Transverse colon (tissue), 4 donors: ENCODE results near the gene STEAP3. TPM values are rescaled to one million over a fixed set of nuclear protein-coding genes. Genes with fewer than 3 reads are reported as not detected.

Experiments used
- DNase-seq: peaks from one replicate; pipeline ENCODE4 v3.0.0-alpha.2; 2019
- H3K27ac ChIP-seq, 4 donors: fragments of 200-600 bp; sonication (generic); 2 replicates each; pipeline ENCODE4 v1.5.1; 2016 to 2018; ENCODE audit warnings: inconsistent platforms in 4 of 4
- H3K27me3 ChIP-seq: fragments of 200-600 bp; sonication (generic); 2 replicates; pipeline ENCODE4 v1.5.1; 2017; ENCODE audit warnings: inconsistent platforms
- H3K36me3 ChIP-seq, 4 donors: fragments of 200-600 bp; sonication (generic); 2 replicates each; pipeline ENCODE4 v1.5.1; 2017 to 2019; ENCODE audit warnings: inconsistent platforms in 4 of 4
- H3K4me1 ChIP-seq, 4 donors: fragments of 200-600 bp; sonication (generic); 2 replicates each; pipeline ENCODE4 v1.5.1; 2017 to 2020; ENCODE audit warnings: inconsistent platforms in 4 of 4
- H3K4me3 ChIP-seq, 4 donors: fragments of 200-600 bp; sonication (generic); 1 replicate in 1 of 4; 2 replicates in 3 of 4; pipeline versions ENCODE4 v1.5.1 to v1.6.1; 2017 to 2019; ENCODE audit warnings: inconsistent platforms in 4 of 4
- H3K9me3 ChIP-seq, 2 donors: fragments of 200-600 bp; sonication (generic); 2 replicates each; pipeline ENCODE4 v1.5.1; 2017 to 2019; ENCODE audit warnings: inconsistent platforms in 2 of 2
- EP300 ChIP-seq: sonication (generic); formaldehyde crosslinking; IDR thresholded peaks from one replicate; pipeline ENCODE4 v1.6.1; 2017; ENCODE audit warnings: antibody characterized with exemption, low read depth
- POLR2A ChIP-seq: fragments of 450-650 bp; IDR thresholded peaks from one replicate; pipeline ENCODE4 v1.6.1; 2016; ENCODE audit warnings: antibody characterized with exemption, mild to moderate bottlenecking, moderate library complexity
- POLR2AphosphoS5 ChIP-seq, 3 donors: sonication (generic); formaldehyde crosslinking; IDR thresholded peaks; one replicate each; pipeline ENCODE4 v1.6.1; 2016; ENCODE audit warnings: antibody characterized with exemption in 3 of 3
- WGBS, 2 donors: methylation state at CpG; one replicate each; pipeline ENCODE4 v1.1.5; 2018; ENCODE audit warnings: low coverage in 1 of 2; 5-methylcytosine and 5-hydroxymethylcytosine counted together
- in situ Hi-C, 4 donors: fragments of 200-750 bp; cut with MboI; loops; one replicate each; pipeline versions ENCODE4 v1.15.0 to v1.15.1; 2017; ENCODE audit warnings: low sequenced_read_pairs in 3 of 4, low pct_ligation_motif_present in 1 of 4, low pct_unique_long_range_greater_than_20kb in 1 of 4
- intact Hi-C: fragments of 100-400 bp; cut with DNase I; formaldehyde crosslinking; loops from one replicate; pipeline ENCODE4 v1.15.1; 2023; ENCODE audit warnings: low total_unique reads
- total RNA-seq, 4 donors: library from RNA; depleted of rRNA; stranded (reverse); fragments of >200 nt; gene quantifications; one replicate each; pipeline ENCODE4 v1.1.0, GENCODE V29; 2016
- TF ChIP-seq, protein P1 (sequence below), 5 experiments: fragments of 200-600 bp in 3 of 5; fragments of 450-650 bp in 2 of 5; sonication (generic) in 3 of 5; IDR thresholded peaks; 1 replicate in 2 of 5; 2 replicates in 3 of 5; pipeline ENCODE4 v1.5.1; 2016 to 2017; ENCODE audit warnings: antibody characterized with exemption in 5 of 5, inconsistent platforms in 3 of 5, mild to moderate bottlenecking in 2 of 5, moderate library complexity in 1 of 5

STEAP3 gene
- total RNA-seq, 4 donors from 2014 or later = 23.3 to 54.3 (median 37.6) TPM

DNA sequence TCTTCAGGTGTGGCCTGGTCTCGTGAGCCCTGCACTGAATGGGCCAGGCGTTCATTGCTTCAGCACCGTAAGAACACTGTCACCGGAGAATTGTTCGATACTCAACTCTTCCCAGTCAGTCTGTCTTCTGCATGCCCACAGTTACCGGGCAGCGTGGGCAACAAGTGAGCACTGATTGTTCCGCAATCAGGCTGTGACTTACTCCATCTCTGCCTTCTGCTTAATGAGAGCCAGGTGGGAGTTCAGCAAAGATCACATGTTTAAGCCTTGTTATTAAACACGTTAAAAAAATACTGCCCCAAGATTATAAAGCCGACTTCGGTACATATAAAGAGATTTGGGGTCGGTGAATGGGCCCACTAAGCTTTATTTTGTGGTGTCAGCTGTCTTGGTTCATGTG, 3.7 kb downstream of the STEAP3 start:
- TF ChIP-seq POLR2A (no peak), EP300 (no peak), POLR2AphosphoS5 (IDR thresholded peaks at IDR 0.05) (no peak)
- TF ChIP-seq, protein P1, sequence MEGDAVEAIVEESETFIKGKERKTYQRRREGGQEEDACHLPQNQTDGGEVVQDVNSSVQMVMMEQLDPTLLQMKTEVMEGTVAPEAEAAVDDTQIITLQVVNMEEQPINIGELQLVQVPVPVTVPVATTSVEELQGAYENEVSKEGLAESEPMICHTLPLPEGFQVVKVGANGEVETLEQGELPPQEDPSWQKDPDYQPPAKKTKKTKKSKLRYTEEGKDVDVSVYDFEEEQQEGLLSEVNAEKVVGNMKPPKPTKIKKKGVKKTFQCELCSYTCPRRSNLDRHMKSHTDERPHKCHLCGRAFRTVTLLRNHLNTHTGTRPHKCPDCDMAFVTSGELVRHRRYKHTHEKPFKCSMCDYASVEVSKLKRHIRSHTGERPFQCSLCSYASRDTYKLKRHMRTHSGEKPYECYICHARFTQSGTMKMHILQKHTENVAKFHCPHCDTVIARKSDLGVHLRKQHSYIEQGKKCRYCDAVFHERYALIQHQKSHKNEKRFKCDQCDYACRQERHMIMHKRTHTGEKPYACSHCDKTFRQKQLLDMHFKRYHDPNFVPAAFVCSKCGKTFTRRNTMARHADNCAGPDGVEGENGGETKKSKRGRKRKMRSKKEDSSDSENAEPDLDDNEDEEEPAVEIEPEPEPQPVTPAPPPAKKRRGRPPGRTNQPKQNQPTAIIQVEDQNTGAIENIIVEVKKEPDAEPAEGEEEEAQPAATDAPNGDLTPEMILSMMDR (IDR thresholded peaks at IDR 0.05) = no peak
- no peaks in the 10 kb centered on the region for H3K9me3 ChIP-seq
- no peak for DNase-seq
- H3K27ac ChIP-seq = no peak overlapping the region
- peaks cover 10% of the 10 kb centered on the region for H3K27me3 ChIP-seq
- no peaks in the 10 kb centered on the region for H3K36me3 ChIP-seq
- H3K4me1 ChIP-seq = peaks cover 0 to 26% (median 15%) of the 10 kb centered on the region in 4 donors
- 92 to 93% methylated on average over 8 to 12 of the region's 12 CpGs for WGBS, 2 donors
- in situ Hi-C loops (no loop called here), intact Hi-C loops (no loop called here)
- no peak overlapping the region for H3K4me3 ChIP-seq

DNA sequence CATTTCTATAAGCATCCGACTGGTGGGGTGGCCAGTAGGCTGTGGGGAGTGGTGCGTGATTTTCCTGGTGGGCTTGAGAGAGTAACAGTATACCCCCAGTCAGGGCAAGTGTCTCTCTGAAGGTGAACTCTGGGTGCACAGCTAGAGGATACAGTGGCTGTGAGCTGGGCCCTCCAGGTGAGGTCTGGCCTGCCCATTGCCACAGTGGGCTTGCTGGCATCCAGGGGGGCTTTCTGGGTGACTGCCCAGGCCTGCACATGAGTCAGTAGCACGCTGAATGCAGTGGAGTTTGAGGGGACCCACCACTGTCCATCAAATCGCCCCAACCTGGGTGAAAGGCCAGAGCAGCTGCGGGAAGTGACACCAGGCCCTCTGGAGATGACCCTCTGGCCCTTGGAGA, 4.5 kb downstream of the STEAP3 start:
- intact Hi-C loops = no loop called here
- no peak for DNase-seq

DNA sequence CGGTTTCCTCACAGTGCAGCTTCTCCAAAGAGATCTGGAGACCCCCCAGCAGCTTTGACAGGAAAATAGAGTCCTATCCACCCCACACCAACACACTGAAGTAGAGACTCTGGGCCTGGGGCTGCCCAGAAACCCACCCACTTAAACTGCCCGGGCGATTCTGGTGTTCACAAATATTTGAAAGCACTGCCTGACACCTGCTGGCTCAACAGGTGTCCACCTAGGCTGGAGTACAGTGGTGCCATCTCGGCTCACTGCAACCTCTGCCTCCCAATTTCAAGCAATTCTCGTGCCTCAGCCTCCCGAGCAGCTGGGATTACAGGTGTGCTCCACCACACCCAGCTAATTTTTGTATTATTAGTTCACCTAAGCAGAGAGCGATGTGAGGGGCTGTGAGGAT, 5.3 kb downstream of the STEAP3 start:
- Histone ChIP-seq H3K4me1 (peaks cover 0 to 24% (median 15%) of the 10 kb centered on the region in 4 donors), H3K27me3 (peaks cover 8% of the 10 kb centered on the region), H3K36me3 (no peaks in the 10 kb centered on the region), H3K4me3 (no peak overlapping the region), H3K9me3 (no peaks in the 10 kb centered on the region), H3K27ac (no peak overlapping the region)
- TF ChIP-seq POLR2AphosphoS5 (IDR thresholded peaks at IDR 0.05) (no peak), EP300 (no peak), POLR2A (no peak)
- TF ChIP-seq, protein P1 (IDR thresholded peaks at IDR 0.05) = no peak
- no peak for DNase-seq
- 91% methylated on average over 7 of the region's 7 CpGs; no CpG with 5 or more reads in 1 of the 2 donors for WGBS, 2 donors
- intact Hi-C loops (no loop called here), in situ Hi-C loops (no loop called here)

More for the DNA sequence above, 4.5 kb downstream of the STEAP3 start:
- WGBS, 2 donors = 92% methylated on average over 5 of the region's 5 CpGs; no CpG with 5 or more reads in 1 of the 2 donors
- Histone ChIP-seq H3K9me3 (no peaks in the 10 kb centered on the region), H3K27me3 (peaks cover 10% of the 10 kb centered on the region), H3K36me3 (no peaks in the 10 kb centered on the region), H3K4me3 (no peak overlapping the region), H3K4me1 (peaks cover 0 to 26% (median 15%) of the 10 kb centered on the region in 4 donors), H3K27ac (no peak overlapping the region)
- TF ChIP-seq EP300 (no peak), POLR2A (no peak), POLR2AphosphoS5 (IDR thresholded peaks at IDR 0.05) (no peak)
- TF ChIP-seq, protein P1 (IDR thresholded peaks at IDR 0.05) = no peak
- in situ Hi-C loops = no loop called here

DNA sequence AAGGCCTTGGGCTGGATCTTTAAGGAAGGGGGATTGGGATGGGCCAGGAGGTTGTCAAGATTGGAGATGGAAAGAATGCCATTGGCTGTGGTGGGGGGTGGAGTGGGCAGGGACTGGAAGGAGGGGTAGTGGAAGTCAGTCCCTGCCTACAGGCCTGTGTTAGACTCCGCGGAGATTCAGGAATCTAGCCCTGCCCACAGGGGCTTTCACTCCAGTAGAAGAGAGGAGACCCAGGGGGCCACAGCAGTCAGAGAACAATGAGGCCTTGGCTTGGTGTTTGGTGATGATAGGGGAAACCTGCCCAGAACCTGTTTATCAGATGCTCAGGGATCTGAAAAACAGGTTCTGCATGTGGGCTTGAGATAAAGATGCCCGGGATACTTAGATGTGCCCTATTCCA, 6.1 kb downstream of the STEAP3 start:
- in situ Hi-C loops = no loop called here
- TF ChIP-seq POLR2A = no peak
- TF ChIP-seq, protein P1 (IDR thresholded peaks at IDR 0.05) = no peak
- TF ChIP-seq EP300 = no peak
- no peak for TF ChIP-seq POLR2AphosphoS5 (IDR thresholded peaks at IDR 0.05)
- Histone ChIP-seq H3K4me1 (peaks cover 0 to 17% (median 9%) of the 10 kb centered on the region in 4 donors), H3K36me3 (no peaks in the 10 kb centered on the region), H3K27me3 (peaks cover under 1% of the 10 kb centered on the region), H3K27ac (no peak overlapping the region), H3K9me3 (no peaks in the 10 kb centered on the region), H3K4me3 (no peak overlapping the region)
- intact Hi-C loops = no loop called here
- 90 to 94% methylated on average over 3 of the region's 3 CpGs for WGBS, 2 donors
- DNase-seq = no peak
